SW 1271 (cell line): Measurements from ENCODE around the gene AKAP1.

Experiments used
- DNase-seq, 2 experiments: peaks; one replicate each; lab custom pipeline; 2025; lab: John Stamatoyannopoulos, UW

Gene AKAP1

DNA sequence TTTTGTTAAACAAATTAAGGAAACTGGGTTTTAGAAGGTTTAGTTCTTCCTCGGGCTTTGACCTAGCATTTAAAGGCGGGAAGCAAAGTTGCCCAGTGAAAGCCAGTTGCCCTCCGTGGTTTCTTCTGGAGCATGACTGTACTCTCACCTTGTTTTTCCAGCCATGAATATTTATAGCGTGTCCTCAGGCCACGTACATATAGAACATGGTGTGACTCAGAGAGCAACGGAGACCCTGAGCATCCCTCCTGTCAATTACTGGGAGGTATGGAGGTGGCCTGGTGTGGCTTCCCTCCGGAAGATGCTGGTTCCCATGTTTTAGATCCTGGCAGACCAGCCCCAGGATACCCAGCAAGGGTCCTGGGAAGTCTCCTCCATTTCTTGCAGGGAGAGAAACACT lies 48.4 kb downstream of the AKAP1 start:
- no peak for DNase-seq

DNA sequence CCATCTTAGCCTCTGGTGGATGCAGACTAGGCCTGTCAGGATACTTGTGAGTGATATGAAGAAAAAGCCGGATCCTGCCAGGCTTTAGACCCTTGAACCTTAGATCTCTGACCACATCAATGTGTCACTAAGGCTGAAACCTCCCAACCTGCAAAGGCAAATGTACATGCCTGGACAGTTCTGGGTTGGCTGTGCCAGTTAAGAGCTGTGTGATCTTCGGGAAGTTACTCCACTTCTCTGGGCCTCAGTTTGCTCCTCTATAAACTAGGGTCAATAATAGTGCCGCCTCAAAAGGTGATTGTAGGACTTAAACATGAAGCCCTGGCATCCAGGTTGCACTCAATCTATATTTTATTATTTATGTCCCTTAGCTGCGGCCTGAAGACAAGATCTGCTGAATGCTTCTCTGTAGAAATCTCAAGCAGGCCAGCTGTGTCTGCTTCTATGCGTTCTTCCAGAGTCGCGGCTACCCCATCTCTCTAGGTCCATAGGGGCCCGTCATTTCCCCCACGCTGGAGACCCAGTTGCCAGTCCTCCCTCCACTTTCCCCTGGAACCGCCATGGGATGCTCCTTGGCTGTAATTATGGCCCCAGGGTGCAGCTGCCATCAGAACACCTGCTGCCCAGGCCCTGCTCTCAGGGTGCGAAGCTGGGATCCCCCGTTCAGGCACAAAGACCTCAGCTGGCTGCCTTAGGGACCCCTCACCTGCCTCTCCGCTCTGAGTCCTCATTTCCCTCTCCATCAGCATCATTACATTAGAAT lies 50.2 kb downstream of the AKAP1 start:
- no peak for DNase-seq

DNA sequence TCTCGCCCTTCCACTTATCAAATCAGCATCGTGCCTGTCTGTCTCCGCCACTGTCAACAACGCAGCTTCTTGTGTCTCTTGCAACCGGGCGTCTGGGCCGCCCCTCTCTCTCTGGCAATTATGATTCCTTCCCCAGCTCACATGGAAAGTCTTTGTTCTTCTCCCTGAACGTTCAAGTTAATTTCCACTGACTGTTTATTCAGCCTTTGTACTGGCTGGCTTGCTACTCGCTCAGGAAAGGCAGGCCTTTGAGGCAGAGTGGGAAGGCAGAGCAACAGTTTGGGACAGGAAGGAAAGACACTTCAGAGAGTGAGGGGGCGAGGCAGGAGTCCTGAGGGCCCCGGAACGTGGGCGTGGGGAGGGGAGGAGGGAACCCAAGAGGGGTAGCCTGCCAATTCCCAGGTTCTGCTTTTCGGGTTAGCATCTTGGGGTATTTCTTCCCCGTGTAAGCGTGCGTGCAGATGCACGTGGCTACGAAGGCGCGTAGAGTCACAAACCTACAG lies 50.8 kb downstream of the AKAP1 start:
- DNase-seq, result no peak

DNA sequence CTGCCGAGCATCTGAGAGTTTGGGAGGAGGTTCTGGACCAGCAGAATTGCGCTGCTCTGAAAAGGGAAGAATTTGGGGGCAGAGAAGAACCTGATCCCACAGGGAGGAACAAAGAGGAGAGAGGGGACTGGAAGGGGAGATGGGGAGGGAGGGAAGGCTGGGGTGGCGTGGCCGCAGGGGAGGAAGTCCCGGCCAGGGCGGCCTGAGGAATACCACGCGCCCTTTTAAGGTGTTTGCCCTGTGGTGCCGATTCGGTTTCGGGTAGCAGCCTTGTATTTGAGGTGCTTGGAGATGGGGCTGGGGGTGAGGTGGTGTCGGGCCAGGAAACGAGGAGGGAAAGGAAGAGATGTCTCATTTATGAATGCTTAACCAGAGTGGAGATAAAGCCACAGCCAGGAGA lies 51.3 kb downstream of the AKAP1 start:
- DNase-seq, result no peak

DNA sequence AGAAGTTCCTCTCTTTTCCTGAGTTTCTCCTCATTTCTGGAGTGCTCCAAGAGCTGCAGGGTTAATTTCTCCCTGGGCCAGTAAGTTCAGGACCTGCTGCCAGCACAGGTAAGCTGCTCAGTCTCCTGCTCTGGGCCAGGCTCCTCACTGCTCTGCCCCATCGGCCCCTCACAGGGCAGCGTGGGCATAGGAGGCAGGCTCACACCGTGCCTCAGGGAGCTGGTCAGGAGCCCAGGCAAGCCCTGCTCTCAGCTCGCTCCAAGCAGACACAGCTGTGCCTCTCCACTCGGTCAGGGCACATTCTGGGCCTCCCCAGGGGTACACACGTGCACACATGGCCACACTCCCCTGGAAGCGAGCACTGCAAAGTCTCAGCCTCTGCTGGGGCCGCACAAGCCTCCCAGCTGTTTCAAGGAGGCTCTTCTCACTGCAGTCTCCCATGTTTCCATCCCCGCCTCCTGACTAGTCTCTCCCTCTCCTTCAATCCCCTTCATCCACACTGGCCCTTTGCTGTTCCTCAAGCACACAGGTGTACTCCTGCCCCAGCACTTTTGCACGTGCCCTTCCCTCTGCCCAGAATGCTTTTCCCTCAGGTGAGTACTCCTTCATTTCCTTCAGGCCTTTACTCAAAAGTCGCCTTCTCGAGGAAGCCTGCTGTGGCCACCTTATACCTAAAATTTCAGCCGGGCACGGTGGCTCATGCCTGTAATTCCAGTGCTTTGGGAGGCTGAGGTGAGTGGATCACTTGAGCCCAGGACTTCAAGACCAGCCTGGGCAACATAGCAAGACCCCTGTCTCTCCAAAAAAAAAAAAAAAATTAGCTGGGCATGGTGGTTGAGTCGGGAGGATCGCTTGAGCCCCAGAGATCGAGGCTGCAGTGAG lies 53.2 kb downstream of the AKAP1 start:
- DNase-seq, result no peak

DNA sequence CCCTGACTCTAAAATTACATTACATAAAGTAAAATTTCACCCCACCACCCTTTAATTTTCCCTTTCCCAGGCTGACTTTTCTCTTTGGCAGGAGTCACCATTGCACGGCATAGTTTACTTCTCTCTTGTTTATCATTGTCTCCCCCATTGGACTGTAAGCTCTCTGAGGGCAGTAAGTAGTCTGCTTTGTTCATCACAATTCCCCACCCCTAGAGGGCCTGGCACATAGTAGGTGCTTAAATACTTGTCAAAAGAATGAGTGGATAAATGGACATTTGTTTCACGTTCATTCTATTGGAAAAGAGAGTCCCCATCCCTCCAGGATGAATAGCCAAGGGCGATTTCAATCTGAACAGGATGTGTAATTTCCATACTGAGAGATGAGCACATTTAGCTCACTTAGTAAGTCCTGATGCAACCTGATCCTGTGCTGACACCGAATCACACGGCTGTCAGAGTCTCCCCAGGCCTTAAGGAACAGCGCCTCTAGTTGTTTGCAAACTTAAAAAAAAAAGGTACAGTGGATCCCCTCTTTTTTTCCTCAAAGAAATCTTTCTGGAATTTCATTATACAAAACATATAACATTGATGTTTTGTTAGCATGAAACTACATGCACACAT lies 54.0 kb downstream of the AKAP1 start:
- no peak for DNase-seq

DNA sequence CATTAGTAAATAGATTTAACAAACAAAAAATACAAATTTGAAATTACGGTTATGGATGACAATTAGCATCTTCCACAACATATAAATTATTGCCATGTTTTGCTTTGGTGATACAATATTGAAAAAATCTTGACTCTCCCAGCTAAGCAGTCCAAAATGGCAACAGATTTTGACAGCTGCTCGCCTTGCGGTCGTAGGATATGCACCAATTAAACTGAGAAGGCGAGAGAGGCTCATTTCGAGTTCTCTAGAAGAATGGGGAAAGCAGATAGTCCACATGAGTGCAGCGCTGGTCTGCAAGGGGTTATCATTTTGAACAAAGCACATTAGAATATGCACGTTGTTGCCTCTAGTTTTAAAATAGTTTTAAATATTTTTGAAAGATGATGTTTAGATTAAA lies 55.3 kb downstream of the AKAP1 start:
- DNase-seq, result no peak

DNA sequence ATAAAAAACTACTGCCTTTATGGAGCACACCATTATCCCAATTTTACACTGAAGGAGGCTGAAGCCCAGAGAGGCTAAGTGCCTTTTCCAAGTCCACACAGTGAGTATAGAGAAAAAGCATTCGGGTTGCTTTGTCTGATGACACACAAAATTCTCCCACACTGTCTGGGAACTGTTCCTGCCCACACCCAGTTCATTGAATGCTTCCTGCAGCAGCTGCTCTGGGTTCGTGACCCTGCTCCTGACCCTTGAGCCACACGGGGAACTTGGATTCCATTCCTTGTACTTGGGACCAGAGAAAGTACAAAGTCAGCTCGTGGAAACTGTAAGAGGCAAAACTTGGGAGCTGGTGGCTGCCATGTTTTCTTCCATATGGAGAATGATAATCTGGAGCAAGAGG lies 57.9 kb downstream of the AKAP1 start:
- DNase-seq, result no peak

DNA sequence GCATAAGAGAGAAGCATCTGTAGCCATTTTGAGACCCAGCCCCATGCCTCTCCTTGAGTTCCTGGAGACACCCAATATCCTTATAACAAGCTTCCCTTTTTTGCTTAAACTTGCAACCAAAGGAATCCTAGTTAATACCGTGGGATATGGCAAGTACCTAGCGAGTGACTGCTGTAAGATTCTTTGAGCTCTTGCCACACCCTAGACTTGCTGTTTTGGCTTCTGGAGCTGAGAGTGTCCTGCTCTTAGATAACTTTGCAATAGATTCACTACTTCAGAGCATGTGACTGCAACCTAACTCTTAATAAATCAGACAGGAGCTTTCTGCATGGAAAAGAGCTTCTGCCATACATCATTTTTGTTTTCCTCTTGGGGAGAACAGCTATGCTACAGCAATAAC lies 58.3 kb downstream of the AKAP1 start:
- DNase-seq, result no peak

DNA sequence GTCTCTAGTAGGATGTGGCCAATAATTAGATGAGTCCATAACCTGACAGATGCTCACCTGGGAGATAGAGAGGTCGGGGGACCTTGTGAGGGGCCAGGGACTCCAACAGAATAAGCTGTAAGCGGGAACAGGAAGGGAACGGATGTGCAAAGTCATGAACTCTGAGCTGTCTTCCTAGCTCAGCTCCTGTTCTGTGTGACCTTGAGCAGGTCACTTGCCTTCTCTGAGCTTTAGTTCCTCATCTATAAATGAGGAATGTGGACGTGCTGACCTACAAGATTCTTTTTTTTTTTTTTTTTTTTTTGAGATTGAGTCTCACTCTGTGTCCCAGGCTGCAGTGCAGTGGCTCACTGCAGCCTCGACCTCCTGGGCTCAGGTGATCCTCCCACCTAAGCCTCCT lies 58.9 kb downstream of the AKAP1 start:
- DNase-seq, result no peak

DNA sequence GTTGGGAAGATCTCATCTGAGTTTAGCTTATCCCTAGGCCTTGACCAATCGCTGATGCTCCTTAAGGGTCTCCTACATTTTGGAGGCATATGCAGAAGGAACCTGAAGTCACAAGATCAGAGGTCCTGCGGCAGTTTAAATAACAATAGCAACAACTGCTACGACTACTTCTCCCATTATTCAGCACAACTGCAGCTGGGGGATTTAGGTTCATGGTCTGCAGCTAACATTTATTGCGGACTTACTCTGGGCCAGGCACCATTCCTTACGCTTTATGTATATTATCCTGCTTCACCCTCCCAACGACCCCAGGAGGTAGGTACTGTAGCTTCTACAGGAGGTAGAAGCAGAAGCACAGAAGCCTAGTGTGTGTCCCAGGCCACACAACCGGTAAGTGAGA lies 59.5 kb downstream of the AKAP1 start:
- no peak for DNase-seq

DNA sequence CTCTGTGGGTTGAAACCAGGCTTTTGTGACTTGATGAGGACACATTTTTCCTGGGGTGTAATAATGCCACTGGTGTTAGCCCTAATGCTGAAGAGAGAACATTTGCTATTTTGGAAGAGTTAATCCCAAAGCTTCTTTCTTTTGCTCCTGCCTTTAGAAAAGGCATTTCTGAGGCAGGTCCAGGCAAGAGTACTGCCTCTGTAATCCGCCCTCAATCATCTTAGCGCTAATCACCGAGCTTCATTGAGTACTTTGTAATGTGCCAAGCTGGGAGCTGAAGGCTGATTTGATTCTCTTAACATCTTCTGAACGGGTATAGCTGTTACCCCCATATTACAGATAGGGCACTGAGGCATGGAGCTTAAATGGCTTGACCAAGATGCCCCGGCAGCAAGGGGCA lies 60.3 kb downstream of the AKAP1 start:
- no peak for DNase-seq

DNA sequence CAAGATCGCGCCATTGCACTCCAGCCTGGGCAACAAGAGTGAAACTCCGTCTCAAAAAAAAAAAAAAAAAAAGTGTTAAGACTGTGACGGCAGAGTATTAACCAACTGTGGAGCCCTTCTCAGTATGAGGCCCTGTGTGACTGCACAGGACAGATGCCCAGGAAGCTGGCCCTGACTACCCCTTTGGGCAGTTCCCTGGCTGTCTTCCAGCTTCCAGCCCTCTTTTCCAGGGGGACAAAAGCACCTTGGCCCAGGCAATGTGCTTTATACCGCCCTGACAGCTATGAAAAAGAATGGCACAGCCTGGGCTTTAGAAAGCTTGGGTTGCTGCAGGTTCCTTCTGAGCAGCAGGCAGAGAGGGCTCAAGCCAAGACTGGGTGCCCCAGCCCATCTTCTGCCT lies 61.2 kb downstream of the AKAP1 start:
- no peak for DNase-seq

DNA sequence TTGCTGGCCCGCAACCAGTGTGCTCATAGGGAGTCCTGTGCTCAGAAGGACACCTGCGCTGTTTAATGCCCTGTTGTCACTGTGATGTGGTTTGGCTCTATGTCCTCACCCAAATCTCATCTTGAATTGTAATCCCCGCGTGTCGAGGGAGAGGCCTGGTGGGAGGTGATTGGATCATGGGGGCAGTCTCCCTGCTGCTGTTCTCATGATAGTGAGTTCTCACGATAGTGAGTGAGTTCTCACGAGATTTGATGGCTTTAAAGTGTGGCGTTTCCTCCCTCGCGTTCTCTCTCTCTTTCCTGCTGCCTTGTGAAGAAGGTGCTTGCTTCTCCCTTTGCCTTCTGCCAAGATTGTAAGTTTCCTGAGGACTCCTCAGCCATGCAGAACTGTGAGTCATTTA lies 66.8 kb downstream of the AKAP1 start:
- DNase-seq, result no peak

DNA sequence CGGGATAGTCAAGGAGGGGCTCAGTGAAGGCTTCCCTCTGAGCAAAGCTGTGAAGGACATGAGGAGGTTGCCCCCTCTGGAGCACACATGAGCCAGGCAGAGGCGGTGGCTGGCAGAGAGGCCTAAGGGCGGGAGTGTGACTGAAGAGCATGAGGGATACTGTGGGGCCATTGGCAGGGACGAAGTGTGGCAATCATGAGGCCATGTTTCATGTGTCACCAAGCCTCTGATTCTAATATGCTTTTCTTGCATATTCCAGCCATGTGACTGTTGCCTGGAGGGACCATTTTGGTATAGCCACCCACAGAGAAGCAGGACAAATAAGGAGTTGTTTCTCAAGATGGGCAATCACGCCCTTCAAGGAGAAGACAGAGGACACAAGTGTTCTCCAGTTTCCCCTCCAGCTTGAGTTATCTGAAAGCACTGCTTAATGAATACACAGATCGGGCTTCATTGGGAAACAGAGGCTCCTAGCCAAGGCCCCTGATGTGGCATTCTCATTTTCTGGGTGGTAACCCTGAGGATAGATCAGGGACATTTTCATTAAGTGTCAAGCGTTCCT lies 68.0 kb downstream of the AKAP1 start:
- no peak for DNase-seq

DNA sequence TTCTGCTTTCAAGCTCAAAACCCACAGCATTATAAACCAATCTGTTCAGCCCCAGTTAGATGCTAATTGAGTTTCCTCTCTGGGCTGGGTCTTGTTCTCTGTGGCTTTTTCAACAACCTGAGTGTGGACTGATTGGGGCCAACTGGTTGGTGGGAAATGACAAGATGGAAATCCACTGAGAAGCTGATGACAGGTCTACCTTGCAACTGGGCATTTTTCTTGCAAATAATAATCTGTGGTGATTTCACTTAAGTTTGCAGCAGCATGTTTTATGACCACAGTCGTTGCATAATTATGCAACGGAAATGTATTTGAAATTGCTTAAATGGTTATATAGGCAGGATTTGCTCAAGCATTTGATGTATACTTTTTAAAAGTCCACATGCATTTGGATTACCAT lies 69.9 kb downstream of the AKAP1 start:
- DNase-seq, result no peak

DNA sequence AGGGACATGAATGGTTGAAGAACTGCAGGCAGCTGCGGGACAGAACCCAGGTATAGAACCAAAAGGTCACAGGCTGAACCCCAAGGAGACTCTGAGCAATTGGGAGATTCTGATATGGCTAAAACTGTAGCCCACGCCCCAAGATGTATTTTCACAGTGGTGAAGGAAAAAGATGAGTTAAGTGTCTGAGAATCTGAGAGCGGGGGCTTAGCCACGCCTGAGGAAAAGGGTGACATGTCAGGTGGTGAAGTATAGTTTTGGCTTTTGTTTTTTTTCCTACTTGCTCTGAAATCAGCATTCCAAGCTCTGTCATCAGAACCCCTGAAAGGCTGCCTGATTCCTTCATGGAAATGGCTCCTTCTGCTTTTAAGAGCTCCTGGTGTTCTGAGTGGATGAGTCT lies 73.3 kb downstream of the AKAP1 start:
- no peak for DNase-seq

DNA sequence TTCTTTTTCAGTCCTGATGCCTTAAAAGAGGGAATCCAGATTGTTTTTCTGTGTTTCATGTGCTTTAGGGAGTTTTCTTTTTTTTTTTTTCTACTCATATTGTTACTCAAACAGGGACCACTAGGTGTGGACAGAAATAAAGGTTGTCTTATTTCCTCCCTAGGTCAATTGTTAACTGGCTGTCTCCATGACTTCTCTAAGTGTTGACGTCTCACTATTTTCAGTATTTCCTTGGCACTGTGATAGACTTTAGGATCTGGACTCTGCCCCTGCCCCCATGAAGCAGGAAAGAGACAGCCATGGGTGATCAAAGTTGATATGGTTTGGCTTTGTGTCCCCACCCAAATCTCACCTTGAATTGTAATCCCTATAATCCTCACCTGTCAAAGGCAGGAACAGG lies 73.7 kb downstream of the AKAP1 start:
- no peak for DNase-seq

DNA sequence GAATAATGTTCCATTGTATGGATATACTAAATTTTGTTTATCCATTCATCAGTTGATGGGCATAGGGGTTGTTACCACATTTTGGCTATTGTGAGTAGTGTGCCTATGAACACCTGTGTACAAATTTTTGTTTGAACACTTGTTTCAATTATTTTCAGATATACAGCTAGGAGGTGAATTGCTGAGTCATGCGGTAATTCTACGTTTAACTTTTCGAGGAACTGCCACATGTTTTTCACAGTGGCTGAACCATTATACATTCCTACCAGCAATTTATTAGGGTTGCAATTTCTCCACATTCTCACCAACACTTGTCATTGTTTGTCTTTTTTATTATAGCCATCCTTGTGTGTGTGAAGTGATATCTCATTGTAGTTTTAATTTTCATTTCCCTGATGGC lies 75.6 kb downstream of the AKAP1 start:
- DNase-seq, result no peak

DNA sequence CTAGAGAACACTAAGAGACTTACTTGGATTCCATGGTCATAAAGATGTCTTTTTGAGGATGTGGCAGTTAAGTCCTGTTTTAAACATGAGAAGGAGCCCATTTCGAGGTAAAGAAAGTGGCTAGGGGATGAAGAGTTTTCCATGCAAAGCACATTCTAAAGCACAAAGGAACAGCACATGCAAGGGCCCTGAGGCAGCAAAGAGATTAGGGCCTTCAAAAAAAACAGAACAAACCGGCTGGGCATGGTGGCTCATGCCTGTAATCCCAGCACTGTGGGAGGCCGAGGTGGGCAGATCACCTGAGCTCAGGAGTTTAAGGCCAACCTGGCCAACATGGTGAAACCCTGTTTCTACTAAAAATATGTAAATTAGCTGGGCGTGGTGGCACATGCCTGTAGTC lies 79.8 kb downstream of the AKAP1 start:
- DNase-seq, result no peak

DNA sequence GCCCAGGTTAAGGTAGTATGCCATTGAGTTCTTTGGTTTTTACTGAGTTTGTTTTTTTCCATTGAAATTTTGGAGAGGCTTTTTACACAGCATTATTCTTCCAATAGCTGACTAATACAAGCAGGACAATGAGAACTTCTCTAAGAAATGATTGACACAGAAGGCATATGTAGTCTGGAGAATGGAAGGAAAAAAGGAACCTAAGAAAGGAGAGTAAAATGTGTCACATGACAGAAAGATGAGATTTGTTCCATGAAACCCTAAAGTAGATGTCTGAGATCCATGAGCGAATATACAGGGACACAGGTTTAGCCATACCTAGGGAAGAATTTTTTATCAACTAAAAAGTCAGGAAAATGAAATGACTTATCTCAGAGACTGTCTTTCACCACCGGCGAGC lies 80.7 kb downstream of the AKAP1 start:
- no peak for DNase-seq

DNA sequence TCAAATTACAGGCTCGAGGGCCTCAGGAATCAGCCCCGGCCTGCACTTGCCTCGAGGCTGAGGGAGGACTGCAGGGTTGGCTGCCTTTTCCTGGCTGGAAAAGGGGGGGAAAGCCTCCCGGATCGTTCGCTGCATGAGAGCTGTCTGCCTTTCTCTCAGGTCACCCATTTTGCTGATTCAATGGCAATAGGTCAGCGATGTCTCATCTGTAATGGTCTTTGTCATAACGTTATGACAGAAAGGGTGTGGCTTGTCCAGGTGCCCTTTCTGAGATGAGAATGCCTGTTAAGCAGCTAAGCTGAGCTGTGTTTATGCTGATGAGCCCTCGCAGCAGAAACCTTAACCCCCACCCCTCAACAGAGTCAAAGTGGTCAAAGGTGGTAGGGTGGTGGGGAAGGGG lies 81.8 kb downstream of the AKAP1 start:
- no peak for DNase-seq

DNA sequence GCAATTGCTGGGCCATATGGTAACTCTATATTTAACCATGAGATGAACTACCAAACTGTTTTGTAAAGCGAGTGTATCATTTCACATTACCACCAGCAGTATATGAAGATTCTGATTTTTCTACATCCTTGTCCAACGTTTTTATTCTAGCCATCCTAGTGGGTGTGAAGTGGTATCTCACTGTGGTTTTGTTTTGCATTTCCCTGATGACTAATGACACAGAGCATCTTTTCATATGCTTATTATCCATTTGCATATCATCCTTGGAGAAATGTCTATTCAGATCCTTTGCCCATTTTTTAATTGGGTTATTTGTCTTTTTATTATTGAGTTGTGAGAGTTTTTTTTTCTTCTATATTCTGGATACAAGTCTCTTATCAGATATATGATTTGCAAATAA lies 83.6 kb downstream of the AKAP1 start:
- DNase-seq, result no peak
